ENCODE measurements around the gene TMSB4X.

GRCh38 chrX:12979616-12980015 is 4.7 kb downstream of the TMSB4X start:
- TF ChIP-seq ZNF362 (CRISPR knock-in tag; IDR thresholded peaks at IDR 0.05; ENCODE audit: borderline replicate concordance) (no peak), PHF8 (CRISPR knock-in tag; IDR thresholded peaks at IDR 0.05) (no peak), CTCF (CRISPR knock-in tag; IDR thresholded peaks at IDR 0.05) (no peak)
